Suprapubic skin (tissue), 3 donors: ENCODE data around the gene SF3B2.

Source experiments
- CTCF ChIP-seq, 2 donors: fragments of 200-600 bp in 1 of 2; fragments of 450-650 bp in 1 of 2; sonication (generic) in 1 of 2; IDR thresholded peaks; one replicate each; pipeline ENCODE4 v1.5.1; 2016 to 2019; ENCODE audit warnings: antibody characterized with exemption in 2 of 2, mild to moderate bottlenecking in 1 of 2, moderate library complexity in 1 of 2
- EP300 ChIP-seq: sonication (generic); formaldehyde crosslinking; IDR thresholded peaks from one replicate; pipeline ENCODE4 v1.6.1; 2017; ENCODE audit warnings: antibody characterized with exemption

GRCh38 chr11:66051371-66051765 is 796 bp upstream of the SF3B2 start:
- TF ChIP-seq EP300 (no peak), CTCF (IDR thresholded peaks at IDR 0.05) (no peak)
